EH (cell line): ENCODE results near the gene FUOM.

Source experiments
- DNase-seq: peaks from one replicate; pipeline ENCODE4 v3.0.0-alpha.2; 2015; ENCODE audit warnings: low read depth

FUOM gene

GRCh38 chr10:133366751-133367150 is 8.9 kb upstream of the FUOM start:
- no peak for DNase-seq

GRCh38 chr10:133366130-133366478 is 8.3 kb upstream of the FUOM start:
- no peak for DNase-seq

- DNase-seq = no peak
Measured at GRCh38 chr10:133365461-133366129, 7.8 kb upstream of the FUOM start.

DNA sequence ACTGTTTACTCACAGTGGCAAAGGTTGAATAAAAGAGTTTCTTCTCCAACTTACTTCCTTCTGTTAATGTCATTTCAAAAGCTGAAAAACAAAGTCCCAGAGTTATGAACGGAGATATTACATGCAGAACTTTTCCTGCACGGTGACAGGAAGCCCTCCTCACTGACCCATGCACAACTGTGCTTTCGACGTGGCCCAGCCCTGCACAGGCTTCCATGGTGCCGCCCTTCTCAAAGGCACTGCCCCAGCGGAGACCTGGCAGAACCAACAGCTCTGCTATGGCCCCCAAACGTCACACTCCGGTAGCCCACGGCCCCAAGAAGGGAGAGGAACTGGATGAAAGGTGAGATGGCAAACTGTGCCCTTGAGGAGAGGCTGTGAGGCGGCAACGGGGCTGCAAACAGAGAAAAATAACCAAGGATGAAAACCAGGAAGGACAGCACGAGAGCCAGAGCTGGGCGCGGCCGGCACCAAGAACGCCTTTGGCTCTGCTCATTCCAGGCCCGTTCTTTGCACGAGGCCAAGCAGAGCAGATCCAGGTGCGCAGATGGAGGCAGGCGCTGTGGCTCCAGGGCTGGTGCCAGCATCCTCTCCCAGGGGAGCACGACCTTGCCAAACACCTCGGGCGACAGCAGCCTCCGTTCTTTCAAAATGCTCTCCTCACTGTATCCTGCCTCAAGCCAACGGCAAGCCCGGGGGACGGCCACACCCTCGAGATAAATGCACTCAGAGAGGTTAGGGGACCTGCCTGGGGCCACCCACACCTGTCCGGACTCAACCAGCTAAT is 7.0 kb upstream of the FUOM start:
- no peak for DNase-seq

DNA sequence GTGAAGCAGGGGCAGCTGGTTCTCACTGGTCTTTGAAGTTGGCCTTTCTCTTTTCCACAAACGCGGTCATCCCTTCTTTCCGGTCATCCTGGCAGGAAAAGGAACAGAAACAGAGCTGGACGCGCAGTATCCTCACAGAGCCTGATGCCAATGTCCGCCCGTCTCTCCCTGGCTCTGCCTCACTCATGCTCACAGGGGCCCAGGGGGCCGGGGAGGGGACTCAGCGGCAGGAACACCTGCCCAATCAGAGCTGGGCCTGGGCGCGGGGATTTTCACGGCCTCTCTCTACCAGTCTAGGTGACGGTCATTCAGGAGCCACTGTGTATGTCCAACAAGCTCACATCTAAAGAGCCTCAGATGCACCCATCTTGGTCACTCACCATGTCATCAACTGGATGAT is 5.0 kb upstream of the FUOM start:
- DNase-seq = no peak

- no peak for DNase-seq
Measured at GRCh38 chr10:133361773-133362441, 4.1 kb upstream of the FUOM start.

- no peak for DNase-seq
Measured at GRCh38 chr10:133361227-133361626, 3.4 kb upstream of the FUOM start.

DNA sequence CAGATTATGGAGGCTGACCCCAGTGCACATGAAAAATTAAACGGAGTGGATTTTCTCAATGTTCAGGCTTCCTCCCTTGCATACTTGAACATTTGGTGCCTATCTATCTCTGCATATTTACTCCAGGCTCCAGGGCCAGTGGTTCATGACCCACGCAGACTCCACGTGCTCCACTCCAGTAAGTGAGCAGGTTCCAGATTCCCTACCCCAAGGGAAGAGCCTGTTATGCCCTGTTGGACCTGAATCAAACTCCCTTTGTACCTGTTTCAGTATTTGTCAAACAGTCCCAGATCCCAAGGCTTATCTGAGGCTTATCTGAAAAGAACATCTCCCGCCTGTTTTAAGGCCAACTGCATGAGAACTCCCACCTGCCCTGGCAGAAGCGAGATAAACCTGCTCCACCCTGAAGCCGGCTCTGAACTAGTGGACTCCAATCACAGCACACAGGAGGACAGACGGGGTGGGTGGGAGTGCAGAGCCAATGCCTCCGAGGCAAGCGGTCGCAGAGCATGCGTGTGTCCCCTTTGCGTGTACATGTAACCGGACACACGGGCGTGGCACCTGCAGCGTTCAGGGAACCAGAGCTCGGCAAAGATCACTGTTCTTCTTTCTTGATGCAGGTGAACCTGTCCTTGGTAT is 2.3 kb upstream of the FUOM start:
- DNase-seq = no peak

GRCh38 chr10:133359554-133359971 is 1.7 kb upstream of the FUOM start:
- no peak for DNase-seq

DNA sequence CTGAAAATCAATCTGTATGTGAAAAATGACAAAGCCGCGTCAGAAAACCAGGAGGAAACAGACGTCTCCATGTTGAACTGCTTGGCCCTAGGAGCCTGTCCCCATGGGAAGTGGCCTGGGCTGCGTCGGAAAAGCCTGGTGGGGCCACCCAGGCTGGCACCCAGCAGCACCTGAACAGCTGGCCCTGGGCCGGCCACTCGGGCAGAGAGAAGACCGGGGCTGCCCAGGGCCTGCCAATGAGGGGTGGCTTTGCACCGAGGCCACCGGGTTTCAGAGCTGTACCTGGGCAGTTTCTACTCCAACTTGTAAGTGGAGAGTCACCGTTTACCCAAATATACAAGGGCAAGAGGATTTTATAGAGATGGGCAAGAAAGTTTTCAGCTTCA is 1.1 kb upstream of the FUOM start:
- DNase-seq = no peak

DNA sequence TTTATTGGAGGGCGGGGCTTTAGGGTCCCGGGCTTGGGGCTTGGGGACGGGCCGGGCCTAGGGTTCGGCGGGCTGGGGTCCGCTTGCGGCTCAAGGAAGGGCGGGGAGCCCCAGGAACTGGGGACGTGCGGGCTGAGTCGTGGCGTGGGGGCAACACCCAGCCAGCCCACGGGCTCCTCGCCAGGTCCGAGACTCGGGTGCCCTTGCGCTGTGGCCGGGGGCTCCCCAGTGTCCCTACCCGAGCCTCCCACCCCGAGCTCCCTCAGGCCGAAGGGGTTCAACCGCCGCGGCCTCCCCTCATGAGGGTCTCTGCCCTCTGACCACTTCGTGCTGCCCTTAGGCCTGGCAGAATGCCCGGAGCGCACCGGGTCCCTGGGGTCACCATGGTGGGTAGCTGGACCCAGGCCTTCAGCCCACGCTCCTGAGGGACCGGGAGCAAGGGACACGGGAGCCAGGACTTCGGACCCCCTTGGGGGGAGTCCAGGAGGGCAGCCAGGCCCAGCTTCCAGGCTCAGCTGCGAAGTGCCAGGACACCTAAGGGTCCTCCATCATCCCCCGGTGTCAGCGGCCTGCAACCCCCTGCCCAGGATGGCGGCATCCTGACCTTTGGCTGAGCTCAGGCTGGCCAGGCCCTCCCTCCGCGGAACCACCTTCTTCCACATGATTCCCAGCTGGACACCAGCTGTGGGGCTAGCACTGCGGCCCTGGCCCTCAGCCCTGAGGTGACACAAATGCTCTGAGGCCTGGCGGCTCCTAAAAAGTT is 524 bp upstream of the FUOM start:
- no peak for DNase-seq

DNA sequence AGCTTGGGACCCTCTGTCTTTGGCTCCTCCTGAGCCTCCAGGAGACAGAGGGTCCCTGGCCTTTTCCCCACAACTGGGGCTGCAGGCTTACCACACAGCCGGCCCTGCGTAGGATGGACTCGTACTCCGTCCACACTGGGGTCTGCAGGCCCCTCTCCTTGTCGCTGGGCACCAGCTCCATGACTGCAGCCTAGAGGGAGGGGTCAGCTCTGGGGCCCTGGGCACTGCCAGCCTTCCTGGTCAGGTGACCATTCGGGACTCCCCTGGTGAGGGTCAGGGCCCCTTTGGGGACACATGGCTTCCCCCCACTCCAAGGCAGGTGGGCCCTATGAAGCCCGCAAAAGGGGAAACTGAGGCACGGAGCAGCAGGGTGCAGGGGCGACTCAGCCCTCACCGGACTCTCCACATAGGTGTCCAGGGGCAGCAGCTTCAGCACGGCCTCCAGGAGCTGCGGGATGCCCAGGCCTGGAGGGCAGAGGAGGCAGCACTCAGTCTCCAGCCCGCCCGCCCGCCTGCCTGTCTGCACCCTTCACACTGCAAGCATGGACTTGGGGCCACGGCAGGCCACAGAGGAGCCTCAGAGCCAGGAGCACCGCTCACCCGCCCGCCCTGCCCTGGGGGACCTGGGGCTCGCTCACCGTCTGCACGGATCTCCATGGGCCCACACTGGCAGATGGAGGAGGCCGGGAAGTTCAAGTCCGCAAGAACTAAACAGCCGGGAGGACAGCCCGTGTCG is 1.1 kb downstream of the FUOM start:
- no peak for DNase-seq

DNA sequence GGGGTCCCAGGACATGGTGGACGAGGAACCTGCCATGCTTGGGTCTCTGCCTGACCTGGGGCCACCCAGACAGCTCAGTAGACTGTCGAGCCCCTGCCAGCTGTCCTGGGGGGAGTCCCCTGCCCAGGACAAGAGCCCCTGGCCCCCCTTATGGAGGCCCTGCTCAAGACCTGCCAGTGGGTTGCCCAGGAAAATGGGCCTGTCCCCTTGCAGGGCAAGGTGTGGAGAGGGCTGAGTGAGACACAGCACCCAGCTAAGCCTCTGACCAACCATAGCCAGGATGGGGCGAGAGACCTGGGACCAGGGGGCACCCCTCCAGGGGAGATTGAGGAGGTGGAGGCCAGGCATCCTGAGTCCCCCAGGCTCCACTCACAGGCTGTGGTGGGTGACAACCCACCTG is 1.8 kb downstream of the FUOM start:
- no peak for DNase-seq

DNA sequence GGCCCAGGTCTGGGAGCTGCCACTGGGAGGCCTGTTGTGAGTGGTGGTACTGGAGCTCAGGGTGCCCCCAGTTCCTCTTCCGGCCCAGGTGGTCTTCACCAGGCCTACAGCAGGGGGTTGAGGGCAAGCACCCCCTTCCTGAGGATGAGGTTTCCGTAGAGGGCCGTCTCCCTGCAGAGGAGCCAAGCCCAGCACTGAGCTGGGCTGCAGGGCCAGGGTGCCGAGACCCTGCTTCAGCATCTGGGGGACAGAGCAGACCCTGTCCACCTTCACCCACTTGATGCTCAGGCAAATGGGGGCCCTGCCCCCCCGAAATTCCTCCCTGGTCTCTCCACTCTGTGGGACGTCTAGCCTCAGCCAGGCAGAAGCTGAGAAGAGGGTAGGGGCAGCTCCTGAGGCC is 2.6 kb downstream of the FUOM start:
- no peak for DNase-seq

GRCh38 chr10:133354672-133355240 is 3.1 kb downstream of the FUOM start:
- DNase-seq = no peak

GRCh38 chr10:133353988-133354605 is 3.7 kb downstream of the FUOM start:
- DNase-seq = no peak

GRCh38 chr10:133353202-133353959 is 4.4 kb downstream of the FUOM start:
- no peak for DNase-seq

DNA sequence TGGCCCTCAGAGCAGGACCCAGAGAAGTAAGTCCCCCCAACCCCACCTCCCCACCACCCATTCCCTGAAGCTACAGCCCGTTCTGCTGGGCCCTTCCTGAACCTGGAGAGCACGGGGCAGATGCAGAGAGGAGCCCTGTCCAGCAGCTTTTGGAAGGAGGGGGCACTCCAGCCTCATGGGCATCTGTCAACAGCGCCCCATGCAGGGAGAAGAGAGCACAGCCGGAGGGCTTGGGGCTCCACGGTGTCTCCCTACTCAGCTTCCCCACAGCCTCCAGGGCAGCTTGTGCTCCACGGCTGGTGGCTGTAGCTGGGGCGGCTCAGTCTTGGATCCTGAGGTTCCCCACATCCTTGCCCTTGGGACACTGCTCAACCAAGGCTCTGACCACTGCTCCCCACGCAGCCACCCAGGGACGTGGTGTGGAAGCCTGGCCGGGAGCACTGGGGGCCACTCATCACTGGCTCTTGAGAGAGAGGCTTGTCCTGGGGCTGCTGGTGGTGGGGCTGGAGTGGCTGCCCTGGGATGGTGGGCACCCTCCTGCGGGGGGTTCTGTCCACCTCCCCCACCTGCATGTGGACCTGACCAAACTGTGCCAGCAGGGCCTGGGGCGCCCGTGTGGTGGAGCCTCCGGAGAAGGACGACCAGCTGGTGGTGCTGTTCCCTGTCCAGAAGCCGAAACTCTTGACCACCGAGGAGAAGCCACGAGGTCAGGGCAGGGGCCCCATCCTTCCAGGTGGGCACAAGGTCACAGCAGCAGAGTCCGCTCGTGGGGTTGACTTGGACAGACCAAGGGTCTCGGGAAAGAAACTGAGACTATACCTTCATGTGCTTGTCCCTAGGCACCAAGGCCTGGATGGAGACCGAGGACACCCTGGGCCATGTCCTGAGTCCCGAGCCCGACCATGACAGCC is 6.2 kb downstream of the FUOM start:
- no peak for DNase-seq

DNA sequence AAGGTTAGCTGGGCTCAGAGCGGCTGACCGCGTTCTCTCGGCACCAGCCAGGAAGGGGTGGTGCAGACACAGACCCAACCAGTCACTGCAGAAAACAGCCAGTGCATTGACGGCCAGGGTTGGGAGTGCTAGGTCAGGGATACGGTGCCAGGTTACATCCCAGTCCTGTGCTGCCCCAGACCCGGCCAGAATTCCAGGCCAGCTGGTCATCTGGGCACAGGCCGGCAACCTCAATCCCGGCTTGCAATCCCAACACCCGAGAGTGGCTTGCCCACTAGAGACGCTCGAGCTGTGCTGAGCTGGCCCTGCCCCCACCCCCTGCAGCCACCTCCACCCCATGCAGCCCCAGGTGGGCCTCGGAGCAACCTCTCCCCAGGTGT is 6.9 kb downstream of the FUOM start:
- DNase-seq = no peak
